ENCODE results near the gene CCNT2.
"Not testable (repeated sequence)": the region's sequence is repeated elsewhere in the genome, so short reads cannot be mapped to it uniquely, and the experiment has no call there.

Gene CCNT2

GRCh38 chr2:134975281-134976009, 56.8 kb downstream of the CCNT2 start:
- no peak for DNase-seq (ENCODE audit: low read depth)

- no peak for DNase-seq (ENCODE audit: low read depth)
Observed at GRCh38 chr2:134976074-134976702, 57.6 kb downstream of the CCNT2 start.

DNA sequence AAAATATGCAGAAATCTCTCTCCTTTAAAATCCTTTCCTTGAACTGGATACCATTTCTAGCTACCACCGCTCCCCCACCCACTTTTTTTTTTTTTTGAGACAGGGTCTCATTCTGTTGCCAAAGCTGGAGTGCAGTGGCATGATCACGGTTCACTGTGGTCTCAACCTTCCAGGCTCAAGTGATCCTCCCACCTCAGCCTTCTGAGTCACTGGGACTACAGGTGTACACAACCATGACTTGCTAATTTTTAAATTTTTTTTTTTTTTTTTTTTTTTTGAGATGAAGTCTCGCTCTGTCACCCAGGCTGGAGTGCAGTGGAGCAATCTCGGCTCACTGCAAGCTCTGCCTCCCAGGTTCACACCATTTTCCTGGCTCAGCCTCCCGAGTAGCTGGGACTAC, 58.5 kb downstream of the CCNT2 start:
- not testable (repeated sequence) for DNase-seq (ENCODE audit: low read depth)

GRCh38 chr2:134979221-134979620, 60.6 kb downstream of the CCNT2 start:
- no peak for DNase-seq (ENCODE audit: low read depth)

DNA sequence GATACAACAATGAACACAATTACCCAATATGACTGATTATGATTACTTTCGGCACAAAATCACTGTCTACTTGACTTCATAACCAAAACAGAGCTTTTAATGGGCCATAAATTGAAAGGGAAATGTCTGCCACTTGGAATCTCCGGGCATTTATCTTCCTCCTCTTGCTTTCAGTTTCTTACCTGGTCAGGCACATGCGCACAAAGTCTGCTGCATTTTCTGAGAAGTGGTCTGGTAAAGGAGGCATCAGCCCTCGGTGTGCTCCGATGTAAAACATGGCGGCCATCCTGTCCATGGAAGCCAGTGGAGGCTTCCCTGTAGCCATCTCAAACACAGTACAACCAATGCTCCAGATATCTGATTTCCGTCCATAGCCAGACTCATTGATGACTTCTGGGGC, 62.0 kb downstream of the CCNT2 start:
- no peak for DNase-seq (ENCODE audit: low read depth)

DNA sequence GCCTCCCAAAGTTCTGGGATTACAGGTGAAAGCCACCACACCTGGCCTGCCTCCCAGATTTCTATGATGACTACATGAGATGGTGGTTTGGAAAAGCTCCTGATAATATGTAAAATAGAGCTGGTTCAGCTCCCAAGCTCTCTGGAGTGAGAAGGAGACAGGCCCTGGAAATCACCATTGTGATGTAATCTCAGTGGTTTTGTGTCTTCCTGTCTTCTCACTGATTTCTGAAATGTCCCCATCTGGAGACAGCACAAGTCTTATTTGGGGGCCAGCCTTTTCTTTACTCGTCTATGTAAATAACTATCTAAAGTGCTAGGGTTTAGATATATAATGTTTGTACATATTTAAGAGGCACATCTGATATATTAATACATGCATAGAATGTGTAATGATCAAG, 64.0 kb downstream of the CCNT2 start:
- no peak for DNase-seq (ENCODE audit: low read depth)

DNA sequence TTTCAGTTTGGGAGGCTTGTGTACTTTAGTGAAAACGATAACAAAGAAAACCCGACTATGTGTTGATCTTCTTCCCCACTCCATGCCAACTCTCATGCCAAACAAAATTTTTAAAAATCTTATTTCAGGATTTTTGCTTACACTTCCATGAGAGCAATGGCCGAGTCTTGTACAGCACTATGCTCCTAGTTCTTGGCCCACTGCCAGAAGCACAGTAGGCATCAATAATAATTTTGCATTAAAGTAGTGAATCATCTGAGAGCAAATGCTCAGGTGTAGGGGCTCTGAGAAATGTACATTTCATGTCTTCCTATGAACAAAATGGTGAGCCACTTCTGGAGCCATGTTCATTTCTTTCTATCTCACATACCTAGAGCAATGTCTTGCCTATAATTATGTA, 66.4 kb downstream of the CCNT2 start:
- no peak for DNase-seq (ENCODE audit: low read depth)

DNA sequence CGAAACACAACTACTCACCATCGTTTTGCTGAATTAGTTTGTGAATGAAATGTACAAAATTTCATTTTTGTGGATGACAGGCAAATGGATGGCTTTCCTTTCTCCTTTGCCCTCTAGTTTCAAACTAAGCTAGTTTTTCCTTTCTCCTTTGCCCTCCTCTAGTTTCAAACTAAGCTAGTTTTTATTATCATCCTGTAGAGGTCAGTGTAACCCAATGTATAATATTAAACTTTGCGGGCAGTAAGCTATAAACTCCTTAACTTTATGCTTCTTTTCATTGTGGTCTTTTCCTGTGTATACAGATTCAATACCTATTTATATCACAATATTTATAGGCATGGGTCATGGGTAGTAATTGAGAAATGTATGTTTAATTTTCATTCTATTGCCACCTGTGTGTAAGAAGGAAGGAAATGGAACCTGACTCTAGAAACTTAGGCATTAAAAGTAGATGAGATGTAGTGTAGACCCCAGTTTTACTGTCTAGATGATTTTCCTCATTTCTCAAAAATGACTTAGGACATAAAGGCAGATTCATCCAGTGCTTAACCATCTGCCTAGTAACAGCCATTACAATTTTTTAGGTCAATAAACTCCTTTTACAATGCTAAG, 70.5 kb downstream of the CCNT2 start:
- DNase-seq (ENCODE audit: low read depth): no peak

DNA sequence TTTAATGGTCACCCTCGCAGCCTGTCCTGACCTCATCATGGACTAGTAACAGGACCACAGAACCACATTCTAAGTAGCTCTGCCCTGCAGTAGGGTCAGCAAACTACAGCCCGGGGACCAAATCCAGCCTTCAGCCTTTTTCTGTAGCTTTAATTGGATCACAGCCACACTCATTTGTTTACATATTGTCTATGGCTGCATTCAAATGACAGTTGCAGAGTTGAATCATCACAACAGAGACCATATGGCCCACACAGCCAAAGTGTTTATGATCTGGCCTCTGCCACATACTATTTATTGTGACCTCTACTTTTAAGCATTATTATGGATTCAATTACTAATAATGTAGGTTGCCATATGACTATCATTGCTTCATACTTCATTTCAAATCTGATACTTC, 80.9 kb downstream of the CCNT2 start:
- no peak for DNase-seq (ENCODE audit: low read depth)

- DNase-seq (ENCODE audit: low read depth): no peak
Observed at GRCh38 chr2:135002836-135003235, 84.2 kb downstream of the CCNT2 start.

GRCh38 chr2:135004005-135004746, 85.6 kb downstream of the CCNT2 start:
- DNase-seq (ENCODE audit: low read depth): peak; percentile 54

DNA sequence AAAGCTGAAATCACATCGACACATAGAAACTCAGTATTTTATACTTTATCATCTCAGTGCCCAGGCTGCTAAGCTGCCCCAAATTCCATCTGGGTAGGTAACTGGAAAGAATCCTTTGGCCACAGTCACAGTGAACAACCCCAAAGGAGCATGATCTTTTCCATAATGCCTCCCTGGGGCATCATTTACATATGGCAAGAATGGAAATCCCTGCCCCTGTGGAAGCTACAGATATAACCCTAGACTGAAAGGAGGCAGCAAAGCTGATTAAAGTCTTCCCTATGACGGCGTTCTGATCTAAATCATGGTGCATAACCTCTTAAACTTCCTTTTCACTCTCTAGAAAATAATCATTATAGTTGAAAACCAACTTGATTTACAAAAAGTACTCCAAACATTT, 87.1 kb downstream of the CCNT2 start:
- no peak for DNase-seq (ENCODE audit: low read depth)
